Measurements from ENCODE around the gene C12orf57. TPM values are rescaled to one million over a fixed set of nuclear protein-coding genes. Genes with fewer than 3 reads are reported as not detected.
A peak's percentile ranks its signal among the peaks of the same experiment; 100 is the strongest.

Gene C12orf57
- total and polyA plus RNA-seq, 2 of the 8 experiments (the other 6 are each of a cell fraction or from before 2014, with no cell fraction given), result 174 to 993 TPM

- H3K4me2 ChIP-seq (ENCODE audit: insufficient read depth in 1 of 2, low read depth in 2 of 2, low read length in 2 of 2), result peak overlapping the region; percentile 56 to 92
- no peak overlapping the region for H2BK120ac ChIP-seq (replicated peaks; ENCODE audit: low read depth, low read length)
- H3K14ac ChIP-seq (ENCODE audit: insufficient read length), result no peak overlapping the region
- H3K4ac ChIP-seq (replicated peaks; ENCODE audit: insufficient read length, low read depth, low read length), result no peak overlapping the region
- H3K4me1 ChIP-seq (replicated peaks in 1 of 4; ENCODE audit: control insufficient read depth in 3 of 4, insufficient read depth in 4 of 4, low read length in 3 of 4), result peaks cover 6 to 22% (median 19%) of the 10 kb centered on the region in 4 experiments
- peak overlapping the region; percentile 90 for H3K27ac ChIP-seq (ENCODE audit: low read depth, low read length)
- ChIA-PET CTCF (ENCODE audit: partially characterized antibody) (interaction anchor here (1.0 to 20.2 kb wide), 8 partner anchors 18 to 247 kb away, joined by 3 to 277 read pairs (median 21); partner anchors contain the start of genes ATN1, C1RL, SPSB2 and TPI1), POLR2A (ENCODE audit: partially characterized antibody) (interaction anchor here (0.6 to 44.0 kb wide), 54 partner anchors 9 to 697 kb away, joined by 3 to 1596 read pairs (median 5); partner anchors contain the start of genes ATN1, C1R, C1RL and CDCA3)
- H2AFZ ChIP-seq (ENCODE audit: low read length), result no peak overlapping the region
- H3K23me2 ChIP-seq (ENCODE audit: low read depth, low read length), result peaks cover 11% of the 10 kb centered on the region
- H2AK5ac ChIP-seq (ENCODE audit: low read depth, low read length), result no peak overlapping the region
- H3K9ac ChIP-seq (replicated peaks in 1 of 4; ENCODE audit: extremely low read depth in 1 of 4, low read depth in 3 of 4, low read length in 3 of 4), result peak overlapping the region in 3 of 4 experiments; percentile 74 to 91 (median 80); a peak in 6 of 7 replicates
- peak overlapping the region; percentile 80; the same call in 1 of the 2 replicates for H2BK12ac ChIP-seq (ENCODE audit: low read depth, low read length)
- H4K5ac ChIP-seq (ENCODE audit: insufficient read length, low read depth, low read length), result peak overlapping the region; percentile 93
- H4K20me1 ChIP-seq (replicated peaks in 1 of 2; ENCODE audit: control insufficient read depth in 1 of 2, insufficient read depth in 2 of 2, low read length in 2 of 2), result peaks cover 2 to 5% of the 10 kb centered on the region in 2 experiments
- no peaks in the 10 kb centered on the region; the same call in 1 of the 2 replicates for H3K79me1 ChIP-seq (ENCODE audit: low read depth, low read length)
- H3K23ac ChIP-seq (ENCODE audit: insufficient read length), result no peak overlapping the region
- no peaks in the 10 kb centered on the region; a peak in 1 of 4 replicates for H3K79me2 ChIP-seq (ENCODE audit: control insufficient read depth in 1 of 2, insufficient read depth in 2 of 2, low read length in 2 of 2)
- DNase-seq (ENCODE audit: low read depth in 1 of 2, low spot score in 2 of 2), result peak in 1 of 2 experiments; percentile 72
- peak; percentile 82 for FAIRE-seq
- H3K56ac ChIP-seq (replicated peaks; ENCODE audit: insufficient read length, low read depth, low read length), result no peak overlapping the region
- peak overlapping the region in 3 of 4 experiments; percentile 57 to 91 (median 80); a peak in 6 of 8 replicates for H3K4me3 ChIP-seq (ENCODE audit: extremely low read depth in 1 of 4, insufficient read depth in 2 of 4, low read depth in 3 of 4, low read length in 4 of 4)
- no peaks in the 10 kb centered on the region for H3K9me3 ChIP-seq (ENCODE audit: insufficient read depth in 2 of 2, low read depth in 1 of 2, low read length in 1 of 2)
- H2BK20ac ChIP-seq (ENCODE audit: low read length), result no peak overlapping the region
- no peak overlapping the region for H2BK15ac ChIP-seq (ENCODE audit: low read length)
- H3K27me3 ChIP-seq (replicated peaks in 1 of 4; ENCODE audit: control insufficient read depth in 3 of 4, extremely low read depth in 1 of 4, insufficient read depth in 3 of 4, low read length in 3 of 4), result no peaks in the 10 kb centered on the region
- H2BK5ac ChIP-seq (ENCODE audit: low read depth, low read length), result peak overlapping the region; percentile 99
- peak overlapping the region; percentile 29; the same call in 1 of the 2 replicates for H3K18ac ChIP-seq (ENCODE audit: extremely low read depth, low read length)
- peak overlapping the region; percentile 39 for H4K8ac ChIP-seq (ENCODE audit: extremely low read depth, insufficient read depth, low read length)
- 8% methylated on average over 13 of the region's 13 CpGs; no CpG with 5 or more reads in 1 of the 2 experiments for WGBS, 2 experiments (ENCODE audit: extremely low coverage in 1 of 2, insufficient coverage in 1 of 2, insufficient read length in 1 of 2, insufficient replicate concordance in 2 of 2, low coverage in 1 of 2, low lambda C conversion rate in 2 of 2, missing lambda C conversion rate in 1 of 2)
- peak overlapping the region; percentile 26 for H4K91ac ChIP-seq (replicated peaks; ENCODE audit: insufficient read length, low read length)
- H3K36me3 ChIP-seq (ENCODE audit: control insufficient read depth in 2 of 4, insufficient read depth in 4 of 4, low read length in 3 of 4), result peaks cover 6 to 16% (median 9%) of the 10 kb centered on the region in 4 experiments; a peak in 7 of 8 replicates
- TF ChIP-seq SUZ12 (IDR thresholded peaks at IDR 0.05; ENCODE audit: low read length) (no peak), RFX5 (IDR thresholded peaks at IDR 0.05; ENCODE audit: borderline replicate concordance, low read depth, low read length) (peak; percentile 68; the same call in 1 of the 2 replicates), RBBP5 (IDR thresholded peaks at IDR 0.05; ENCODE audit: borderline replicate concordance, low read depth, low read length) (no peak), RXRA (IDR thresholded peaks at IDR 0.05; ENCODE audit: insufficient read depth, low read depth, low read length) (no peak), TCF12 (IDR thresholded peaks at IDR 0.05; ENCODE audit: low read depth, low read length) (no peak), ATF2 (IDR thresholded peaks at IDR 0.05; ENCODE audit: low read length) (no peak), TBP (IDR thresholded peaks at IDR 0.05; ENCODE audit: low read depth, low read length) (no peak), BACH1 (IDR thresholded peaks at IDR 0.05; ENCODE audit: low read length) (no peak), POLR2A (IDR thresholded peaks at IDR 0.05; ENCODE audit: control extremely low read depth in 1 of 2, low read depth in 2 of 2, low read length in 2 of 2) (no peak), POLR2AphosphoS5 (IDR thresholded peaks at IDR 0.05; ENCODE audit: low read depth, low read length) (no peak; the same call in 1 of the 2 replicates), KDM4A (IDR thresholded peaks at IDR 0.05; ENCODE audit: low read depth, low read length, severe bottlenecking) (no peak), ASH2L (IDR thresholded peaks at IDR 0.05; ENCODE audit: low read length) (no peak), TAF1 (IDR thresholded peaks at IDR 0.05; ENCODE audit: low read depth, low read length) (peak; percentile 56; the same call in 1 of the 2 replicates)
These were observed 467 bp upstream of the C12orf57 start for GRCh38 chr12:6943389-6943721.

All from H1 (cell line).